Measurements from ENCODE around the gene NTNG2.

Gene NTNG2

DNA sequence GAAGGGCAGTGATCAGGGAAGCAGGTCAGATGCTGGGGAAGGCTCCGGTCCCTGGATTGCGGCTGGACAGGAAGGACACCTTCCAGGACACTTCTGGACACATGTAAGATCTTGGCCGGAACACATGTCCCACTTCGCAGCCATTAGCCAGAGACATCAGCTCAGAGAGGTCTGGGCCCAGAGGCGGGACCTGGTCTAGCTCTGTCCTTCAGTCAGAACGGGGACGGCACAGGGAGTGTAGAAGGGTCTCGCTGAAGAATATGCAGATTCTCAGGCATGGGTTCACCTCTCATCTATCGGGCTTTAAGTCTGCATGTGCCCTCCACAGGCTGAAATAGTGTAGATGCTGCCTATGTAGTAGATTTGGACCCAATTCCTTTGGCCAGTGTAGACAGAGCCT, 73.3 kb downstream of the NTNG2 start:
- no peak for DNase-seq (ENCODE audit: low read depth in 3 of 3)

DNA sequence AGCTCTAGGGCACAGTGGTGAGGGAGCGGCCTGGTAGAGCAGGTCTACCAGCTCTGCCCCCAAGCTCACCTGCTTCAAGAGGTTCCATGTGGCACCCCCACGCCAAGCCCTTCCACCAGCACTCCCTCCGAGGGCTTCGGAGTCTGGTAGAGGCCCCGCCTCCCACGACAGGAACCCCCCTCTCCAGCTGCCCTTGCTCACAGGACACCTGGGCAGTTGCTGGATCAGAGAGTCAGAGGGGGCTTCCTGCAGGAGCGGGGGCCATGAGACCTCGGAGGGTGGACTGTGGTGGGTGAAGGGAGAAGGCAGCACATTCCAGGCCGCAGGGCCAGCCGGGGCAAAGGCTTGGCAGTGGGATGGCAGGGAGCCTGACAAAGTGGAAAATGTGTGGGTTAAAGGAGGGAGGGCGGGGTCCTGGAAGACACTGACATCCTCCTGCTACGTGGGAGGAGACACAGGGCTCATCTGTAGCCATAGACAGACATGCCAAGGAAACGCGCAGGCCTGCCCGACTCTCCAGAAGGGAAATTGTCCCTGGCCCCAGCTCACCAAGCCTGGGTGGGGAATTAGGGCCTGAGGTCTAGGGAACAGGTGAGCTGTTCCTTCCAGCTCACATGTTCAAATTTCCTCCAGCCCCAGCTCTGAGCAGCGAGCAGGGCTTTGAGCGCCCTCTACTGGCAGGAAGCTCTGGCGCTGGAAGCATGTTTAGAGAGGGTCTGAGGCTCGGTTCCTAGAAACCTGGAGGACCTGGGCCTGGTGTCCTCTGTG, 74.2 kb downstream of the NTNG2 start:
- DNase-seq (ENCODE audit: low read depth in 3 of 3): peak; percentile 62 to 72 (median 68)

DNA sequence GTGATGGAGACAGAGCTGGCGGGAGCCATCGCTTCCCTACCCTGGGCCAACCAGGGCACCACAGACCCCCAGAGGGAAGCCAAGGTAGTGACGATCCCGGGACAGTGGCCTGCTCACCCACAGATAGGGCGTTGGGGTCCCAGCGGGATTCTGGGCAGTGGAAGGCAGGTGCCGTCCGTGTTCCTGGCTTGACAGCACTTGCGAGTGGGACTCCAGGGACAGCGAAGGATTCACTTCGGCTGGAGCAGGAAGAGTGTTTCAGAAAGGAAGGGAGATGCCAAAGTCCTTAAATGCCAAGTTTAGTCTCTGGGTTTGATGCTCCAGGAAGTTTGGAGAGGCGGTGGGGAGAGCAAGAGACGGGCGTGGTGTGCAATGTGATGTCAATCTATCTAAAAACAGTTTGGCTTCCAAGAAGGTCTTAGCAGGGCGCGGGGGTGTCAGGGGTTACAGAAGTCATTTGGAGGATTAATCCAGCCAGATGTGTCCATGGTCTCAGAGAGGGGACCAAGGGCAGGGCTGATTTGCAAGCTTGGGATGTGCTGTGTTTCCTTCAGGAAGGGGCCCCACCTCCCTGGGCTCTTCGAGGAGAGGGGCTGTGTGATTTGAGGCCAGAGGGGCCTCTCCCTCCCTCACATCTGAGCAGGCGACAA, 74.9 kb downstream of the NTNG2 start:
- no peak for DNase-seq (ENCODE audit: low read depth in 3 of 3)

DNA sequence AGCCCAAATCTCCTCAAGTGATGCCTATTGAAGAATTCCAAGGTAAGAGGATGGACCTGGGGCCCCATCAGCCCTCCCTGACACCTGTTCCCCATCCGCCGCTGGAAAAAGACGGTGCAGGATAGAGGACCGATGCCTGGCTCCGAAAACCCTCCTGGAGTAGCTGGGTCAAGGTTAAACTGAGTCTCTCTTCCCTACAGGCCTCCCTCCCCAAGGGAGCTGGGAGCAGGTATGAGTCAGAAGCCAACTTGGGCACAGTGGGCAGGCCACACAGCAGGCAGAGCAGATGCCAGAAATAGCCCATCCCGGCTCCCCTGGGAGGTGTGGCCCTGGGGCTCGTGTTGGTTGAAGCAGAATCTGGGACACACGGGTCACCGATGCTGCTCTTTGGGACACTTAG, 75.6 kb downstream of the NTNG2 start:
- no peak for DNase-seq (ENCODE audit: low read depth in 3 of 3)

DNA sequence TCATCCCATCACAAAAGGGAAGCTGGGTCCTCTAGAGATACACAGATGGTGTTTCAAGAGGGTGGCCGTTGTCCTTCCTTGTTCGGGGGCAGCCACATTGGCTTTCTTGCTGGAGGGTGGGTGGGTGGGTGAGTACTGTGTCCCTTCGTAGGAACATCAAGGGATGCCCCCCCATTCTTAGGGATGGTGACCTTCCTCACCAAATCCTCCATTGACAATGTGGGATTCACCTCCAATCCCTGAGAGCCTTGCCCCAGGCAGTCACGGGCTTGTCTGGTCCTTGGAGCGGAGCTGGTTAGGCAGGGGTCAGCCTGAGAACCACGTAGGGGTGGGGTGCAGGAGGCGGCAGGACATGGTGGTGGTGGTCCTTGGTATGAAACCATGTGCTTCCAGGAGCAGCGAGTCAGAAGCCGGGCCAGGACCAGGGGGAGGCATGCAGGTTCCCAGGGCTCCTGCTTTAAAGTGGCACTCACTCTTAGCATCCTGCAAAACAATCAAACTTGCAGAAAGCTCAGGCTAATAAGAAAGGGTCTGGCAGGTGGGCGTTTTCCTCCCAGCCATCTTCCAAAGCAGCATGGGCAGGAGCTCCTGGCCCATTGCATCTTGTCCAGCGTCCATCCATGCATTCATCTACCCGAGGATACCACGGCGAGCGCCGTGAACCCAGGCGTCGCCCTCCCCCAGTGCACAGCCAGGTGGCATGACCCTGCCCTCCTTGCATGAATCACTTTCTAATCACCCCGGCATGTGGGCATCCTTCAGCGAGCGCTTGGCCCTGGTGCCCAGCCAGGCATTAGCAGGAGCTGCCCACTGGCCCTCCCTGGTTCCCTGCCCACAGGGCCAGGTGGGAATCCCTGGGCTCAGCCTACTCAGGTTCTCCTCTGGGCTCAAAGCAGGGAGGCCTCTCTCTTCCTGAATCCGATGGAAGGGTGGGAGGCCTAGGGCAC, 76.4 kb downstream of the NTNG2 start:
- DNase-seq (ENCODE audit: low read depth in 3 of 3): no peak

DNA sequence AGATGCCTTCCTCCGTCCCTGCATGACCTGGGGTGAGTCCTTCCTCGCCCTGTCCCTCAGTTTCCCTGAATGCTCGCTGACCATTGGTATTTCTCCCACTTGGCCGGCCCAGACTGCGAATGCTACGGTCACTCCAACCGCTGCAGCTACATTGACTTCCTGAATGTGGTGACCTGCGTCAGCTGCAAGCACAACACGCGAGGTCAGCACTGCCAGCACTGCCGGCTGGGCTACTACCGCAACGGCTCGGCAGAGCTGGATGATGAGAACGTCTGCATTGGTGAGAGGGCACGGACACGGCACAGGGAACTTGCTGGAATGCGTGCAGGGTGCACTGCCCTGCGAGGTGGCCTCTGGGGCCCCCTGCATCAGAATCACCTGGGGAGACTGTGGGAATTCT, 77.1 kb downstream of the NTNG2 start:
- DNase-seq (ENCODE audit: low read depth in 3 of 3): no peak

DNA sequence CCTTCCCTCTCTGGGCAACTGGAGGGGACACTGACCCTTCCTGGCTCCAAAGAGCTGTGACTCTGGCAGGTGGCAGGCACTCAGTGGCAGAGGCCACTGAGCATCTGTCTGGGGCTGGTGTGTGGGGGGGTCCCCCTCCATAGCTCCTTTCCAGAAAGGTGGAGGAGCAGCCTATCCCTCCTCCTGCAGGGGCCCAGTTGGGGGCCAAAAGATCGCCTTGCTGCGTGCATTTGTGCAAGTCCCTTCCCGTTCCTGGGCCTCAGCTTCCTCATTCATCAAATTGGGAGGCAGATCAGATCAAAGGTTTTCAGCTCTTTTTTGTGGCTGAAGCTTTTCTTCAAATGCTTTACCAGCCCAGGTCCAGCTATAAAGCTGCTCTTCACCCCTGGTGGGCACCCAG, 77.7 kb downstream of the NTNG2 start:
- DNase-seq (ENCODE audit: low read depth in 3 of 3): no peak

DNA sequence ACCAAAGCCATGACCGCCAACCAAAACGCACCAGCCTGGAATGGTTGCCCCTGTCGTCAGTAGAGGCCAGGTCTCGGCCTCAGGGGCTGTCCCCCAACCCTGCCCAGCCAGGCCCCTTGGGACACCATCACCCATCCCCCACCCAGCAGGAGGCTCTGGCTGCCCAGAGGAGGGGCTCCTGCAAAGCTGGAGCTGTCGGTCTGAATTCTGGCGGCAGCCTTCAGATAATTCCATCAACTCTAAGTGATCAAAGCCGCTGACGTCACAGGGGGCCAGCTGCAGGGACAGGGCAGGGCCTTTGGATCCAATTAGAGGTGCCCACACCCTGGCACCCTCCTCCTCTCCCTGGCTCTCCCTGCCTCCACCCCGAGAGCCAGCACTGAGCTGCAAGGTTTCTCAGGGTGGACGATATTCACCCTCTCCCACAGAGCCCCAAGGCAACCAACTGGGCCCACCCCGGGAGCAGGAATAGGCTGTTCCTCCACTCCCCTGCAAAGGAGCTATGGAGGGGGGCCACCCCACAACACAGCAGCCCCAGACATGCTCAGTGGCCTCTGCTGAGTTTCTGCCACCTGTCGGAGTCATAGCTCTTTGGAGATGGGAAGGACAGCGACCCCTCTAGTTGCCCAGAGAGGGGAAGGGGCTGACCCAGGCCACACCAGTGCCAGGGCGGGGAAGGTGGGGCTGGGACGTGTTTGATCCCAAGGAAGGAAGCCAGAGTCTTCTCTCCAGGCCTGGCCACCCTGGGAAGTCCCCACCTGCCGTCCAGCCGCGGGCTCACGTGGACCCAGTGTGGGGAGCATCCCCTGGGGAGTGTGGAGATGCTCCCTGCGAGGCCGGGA, 78.4 kb downstream of the NTNG2 start:
- DNase-seq (ENCODE audit: low read depth in 3 of 3): no peak

DNA sequence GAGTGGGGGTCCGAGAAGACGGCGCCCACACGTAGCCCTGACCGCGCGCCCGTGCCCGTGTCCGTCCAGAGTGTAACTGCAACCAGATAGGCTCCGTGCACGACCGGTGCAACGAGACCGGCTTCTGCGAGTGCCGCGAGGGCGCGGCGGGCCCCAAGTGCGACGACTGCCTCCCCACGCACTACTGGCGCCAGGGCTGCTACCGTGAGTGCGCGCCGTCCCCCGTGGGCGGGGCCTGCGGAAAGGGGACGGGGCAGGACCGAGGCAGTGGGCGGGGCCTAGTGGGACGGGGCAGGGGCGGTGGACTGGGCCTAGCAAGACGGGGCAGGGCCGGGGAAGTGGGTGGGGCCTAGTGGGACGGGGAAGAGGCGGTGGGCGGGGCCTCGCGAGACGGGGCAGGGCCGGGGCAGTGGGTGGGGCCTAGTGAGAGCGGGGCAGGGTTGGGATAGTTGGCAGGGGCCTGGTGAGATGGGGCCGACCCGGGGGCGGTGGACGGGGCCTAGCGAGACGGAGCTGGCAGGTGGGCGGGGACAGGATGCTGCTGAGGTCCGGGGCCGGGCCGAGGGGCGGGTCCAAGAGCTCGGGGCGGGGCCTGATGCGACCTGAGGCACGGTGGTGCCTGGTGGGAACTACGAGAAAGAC, 79.1 kb downstream of the NTNG2 start:
- peak; percentile 94 to 99 (median 99) for DNase-seq (ENCODE audit: low read depth in 3 of 3)

DNA sequence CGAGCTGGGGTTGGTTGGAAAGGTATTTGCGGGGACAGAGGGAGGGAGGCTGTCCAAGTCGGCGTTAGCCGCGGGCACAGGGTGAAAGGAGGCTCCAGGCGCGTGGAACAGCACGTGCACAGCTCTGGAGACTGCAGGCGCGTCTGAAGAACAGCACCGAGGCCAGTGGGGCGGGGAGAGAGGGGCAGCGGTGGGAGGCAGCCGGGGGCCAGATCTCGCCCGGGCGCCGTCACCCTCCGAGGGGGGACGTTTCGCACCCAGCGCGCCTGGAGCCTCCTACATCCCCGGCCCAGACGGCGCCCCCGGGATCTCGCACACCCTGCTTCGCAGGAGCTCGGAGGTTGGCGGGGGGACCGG, 79.6 kb downstream of the NTNG2 start:
- DNase-seq (ENCODE audit: low read depth in 3 of 3): no peak

DNA sequence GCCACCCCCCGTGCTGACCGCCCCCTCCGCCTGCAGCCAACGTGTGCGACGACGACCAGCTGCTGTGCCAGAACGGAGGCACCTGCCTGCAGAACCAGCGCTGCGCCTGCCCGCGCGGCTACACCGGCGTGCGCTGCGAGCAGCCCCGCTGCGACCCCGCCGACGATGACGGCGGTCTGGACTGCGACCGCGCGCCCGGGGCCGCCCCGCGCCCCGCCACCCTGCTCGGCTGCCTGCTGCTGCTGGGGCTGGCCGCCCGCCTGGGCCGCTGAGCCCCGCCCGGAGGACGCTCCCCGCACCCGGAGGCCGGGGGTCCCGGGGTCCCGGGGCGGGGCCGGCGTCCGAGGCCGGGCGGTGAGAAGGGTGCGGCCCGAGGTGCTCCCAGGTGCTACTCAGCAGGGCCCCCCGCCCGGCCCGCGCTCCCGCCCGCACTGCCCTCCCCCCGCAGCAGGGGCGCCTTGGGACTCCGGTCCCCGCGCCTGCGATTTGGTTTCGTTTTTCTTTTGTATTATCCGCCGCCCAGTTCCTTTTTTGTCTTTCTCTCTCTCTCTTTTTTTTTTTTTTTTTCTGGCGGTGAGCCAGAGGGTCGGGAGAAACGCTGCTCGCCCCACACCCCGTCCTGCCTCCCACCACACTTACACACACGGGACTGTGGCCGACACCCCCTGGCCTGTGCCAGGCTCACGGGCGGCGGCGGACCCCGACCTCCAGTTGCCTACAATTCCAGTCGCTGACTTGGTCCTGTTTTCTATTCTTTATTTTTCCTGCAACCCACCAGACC, 80.2 kb downstream of the NTNG2 start:
- peak in 1 of 3 donors; percentile 28 for DNase-seq (ENCODE audit: low read depth in 3 of 3)

DNA sequence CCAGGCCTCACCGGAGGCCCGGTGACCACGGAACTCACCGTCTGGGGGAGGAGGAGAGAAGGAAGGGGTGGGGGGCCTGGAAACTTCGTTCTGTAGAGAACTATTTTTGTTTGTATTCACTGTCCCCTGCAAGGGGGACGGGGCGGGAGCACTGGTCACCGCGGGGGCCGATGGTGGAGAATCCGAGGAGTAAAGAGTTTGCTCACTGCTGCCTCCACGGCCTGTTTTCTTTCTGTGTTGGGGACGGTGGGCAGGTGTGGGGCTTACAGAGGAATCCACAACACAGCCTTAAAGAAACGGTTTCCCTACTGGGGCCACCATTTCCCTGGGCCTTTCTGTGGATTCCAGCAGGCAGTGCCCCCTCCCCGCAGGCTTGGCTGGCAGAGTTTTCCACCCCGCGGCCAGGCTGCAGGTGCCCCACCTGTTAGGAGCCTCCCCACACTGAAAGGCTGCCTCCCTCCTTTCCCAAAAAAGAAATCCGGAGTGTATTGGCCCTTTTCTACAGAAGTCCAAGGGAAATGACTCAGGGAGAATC, 80.8 kb downstream of the NTNG2 start:
- DNase-seq (ENCODE audit: low read depth in 3 of 3): no peak

DNA sequence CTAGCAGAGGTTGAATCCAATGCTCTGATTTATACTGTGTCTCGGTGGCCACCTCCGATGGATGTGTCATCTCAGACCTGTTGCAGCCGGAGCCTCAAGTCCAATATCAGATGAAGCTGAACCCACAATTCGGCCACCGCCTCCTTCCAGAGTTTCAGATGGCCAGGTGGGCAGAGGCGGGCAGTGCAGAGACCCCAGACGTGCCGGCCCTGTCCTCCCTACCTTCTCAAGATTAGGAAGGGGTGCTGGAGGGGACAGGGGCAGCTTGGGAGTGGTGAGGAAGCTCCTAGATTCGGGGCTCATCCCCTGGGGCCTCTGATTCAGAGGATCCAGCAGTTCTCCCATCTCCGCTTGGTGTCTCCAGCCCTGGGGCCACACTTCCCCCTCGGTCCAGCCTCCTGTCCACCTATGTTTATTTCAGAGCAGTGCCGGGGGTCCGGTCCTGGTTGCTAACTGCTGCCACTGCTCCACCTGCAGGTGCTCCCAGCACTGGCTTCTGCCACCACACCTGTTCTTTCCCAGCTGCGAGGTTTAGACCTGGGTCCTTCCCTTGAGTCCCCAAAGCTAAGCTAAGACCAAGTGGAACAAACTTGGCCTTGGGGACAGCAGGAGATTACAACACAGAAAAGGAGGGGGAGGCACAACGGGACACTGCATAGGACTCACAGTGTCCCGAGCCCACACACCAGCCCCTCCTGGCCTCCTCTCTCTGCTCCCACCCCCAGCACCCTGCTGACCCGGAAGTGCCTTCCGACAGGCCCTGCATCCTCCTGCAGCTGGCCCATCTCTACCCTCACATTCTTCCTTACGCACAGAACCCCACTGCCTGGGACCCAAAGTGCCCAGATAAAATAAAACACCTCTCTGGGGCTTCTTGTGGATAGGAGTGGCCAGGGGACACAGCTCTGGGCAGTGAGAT, 81.6 kb downstream of the NTNG2 start:
- DNase-seq (ENCODE audit: low read depth in 3 of 3): no peak

DNA sequence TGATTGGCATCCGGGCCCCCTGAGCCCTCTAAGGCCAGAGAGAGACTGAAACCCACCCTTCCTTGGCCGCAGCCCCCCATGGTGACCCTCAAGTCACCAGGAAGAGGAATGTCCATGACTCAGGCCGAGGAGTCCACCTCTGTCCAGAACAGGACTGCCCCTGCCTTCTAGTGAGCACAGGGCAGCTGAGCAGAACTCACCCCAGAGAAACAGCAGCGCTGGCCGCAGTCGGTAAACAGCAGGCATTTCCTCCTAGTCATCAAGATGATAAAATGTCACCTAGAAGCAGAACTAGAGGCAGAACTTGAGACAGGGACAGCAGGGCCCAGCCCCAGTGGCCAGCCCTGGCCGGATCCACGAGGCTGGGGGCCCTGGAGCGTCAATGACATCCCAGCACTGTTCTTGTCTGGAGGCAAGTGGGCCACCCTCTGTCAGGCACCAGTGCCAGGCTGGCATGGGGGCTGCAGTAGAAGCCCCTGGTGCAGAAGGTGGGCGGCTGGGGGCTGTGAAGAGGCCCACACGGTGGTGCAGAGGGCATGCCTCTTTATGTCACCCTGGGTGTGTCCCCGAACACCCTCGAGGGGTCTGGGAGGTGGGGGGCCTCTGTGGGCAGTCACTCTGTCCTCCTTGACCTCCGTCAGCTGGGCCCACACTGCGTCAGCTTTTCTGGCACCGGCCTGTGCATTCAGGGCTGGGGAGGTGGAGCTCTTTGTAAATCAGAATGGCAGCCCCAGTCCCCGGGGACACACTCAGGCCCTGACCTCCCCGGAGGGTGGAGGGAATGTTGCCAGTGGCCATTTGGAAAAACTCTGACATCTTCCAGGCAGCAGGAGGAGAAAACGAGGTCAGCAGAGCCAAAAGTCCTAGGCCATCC, 83.0 kb downstream of the NTNG2 start:
- no peak for DNase-seq (ENCODE audit: low read depth in 3 of 3)

DNA sequence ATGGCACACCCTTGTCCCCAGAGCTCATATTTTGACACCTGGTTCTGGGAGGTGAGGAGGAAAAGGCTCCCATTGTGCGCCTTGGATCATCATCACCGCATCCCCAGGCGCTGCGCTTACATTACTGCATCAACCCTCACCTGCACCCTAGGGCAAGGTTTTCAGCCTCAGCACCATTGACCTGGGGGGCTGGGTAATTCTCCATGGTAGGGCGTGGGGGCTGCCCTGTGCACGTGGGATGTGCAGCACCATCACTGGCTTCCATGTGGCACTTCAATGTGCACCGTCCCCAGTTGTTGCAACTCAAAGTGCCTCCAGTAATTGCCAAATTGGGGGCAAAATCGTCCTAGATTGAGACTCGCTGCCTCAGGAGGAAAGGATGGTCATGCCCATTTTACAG, 83.6 kb downstream of the NTNG2 start:
- DNase-seq (ENCODE audit: low read depth in 3 of 3): no peak

DNA sequence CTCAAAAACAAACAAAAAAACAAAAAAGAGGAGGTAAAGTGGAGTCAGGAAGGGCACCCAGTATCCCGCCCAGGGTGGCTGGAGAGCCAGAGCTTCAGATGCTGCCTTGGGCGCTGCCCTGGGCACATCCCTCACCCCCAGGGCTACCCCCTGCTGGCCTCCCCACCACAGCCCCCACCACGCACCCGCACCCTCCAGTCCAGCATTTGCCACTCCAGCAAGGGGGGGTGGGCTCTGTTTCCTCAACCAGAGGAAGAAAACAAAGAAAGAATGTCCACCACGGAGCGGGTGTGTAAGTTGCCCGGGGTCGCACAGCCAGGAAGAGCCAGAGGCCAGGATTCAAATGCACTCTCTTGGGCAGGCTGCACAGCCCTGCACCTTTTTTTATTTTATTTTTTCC, 86.1 kb downstream of the NTNG2 start:
- no peak for DNase-seq (ENCODE audit: low read depth in 3 of 3)

DNA sequence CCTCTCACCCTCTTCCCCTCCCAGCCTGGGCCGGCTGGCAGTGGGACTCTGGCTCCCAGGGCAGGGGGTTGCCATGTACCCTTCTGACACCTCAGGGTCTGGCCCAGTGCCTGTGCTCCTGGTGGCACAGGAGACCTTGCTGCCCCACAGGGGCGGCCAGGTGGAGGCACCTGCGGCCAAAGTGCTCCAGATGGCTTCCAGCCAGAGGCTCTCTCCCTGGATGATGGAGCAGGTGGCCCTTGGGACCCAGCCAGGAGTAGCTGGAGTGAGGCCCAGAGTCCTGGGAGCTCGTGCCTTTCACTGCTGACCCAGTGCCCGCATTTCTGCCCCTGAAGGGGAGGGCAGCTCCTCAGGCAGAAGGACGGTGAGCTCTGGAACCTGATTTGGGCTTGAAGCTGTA, 87.3 kb downstream of the NTNG2 start:
- no peak for DNase-seq (ENCODE audit: low read depth in 3 of 3)

DNA sequence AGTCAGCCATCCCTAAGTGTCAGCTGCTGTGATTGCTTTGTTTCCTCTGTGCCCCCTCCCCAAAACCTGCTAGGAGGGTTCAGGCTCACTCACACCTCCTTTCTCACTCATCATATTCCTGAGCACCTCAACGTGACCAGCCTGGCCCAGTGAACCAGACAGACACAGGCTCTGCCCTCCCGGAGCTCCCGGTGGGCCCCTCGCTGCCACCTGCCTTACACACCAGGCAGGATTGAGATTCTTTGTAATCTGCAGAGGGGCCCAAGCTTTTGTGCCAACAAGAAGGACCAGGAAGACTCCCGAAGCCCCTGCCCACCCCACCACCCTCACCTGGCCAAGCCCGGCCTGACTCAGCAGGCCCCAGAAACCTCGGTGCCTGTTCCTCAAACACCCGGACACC, 87.8 kb downstream of the NTNG2 start:
- DNase-seq (ENCODE audit: low read depth in 3 of 3): no peak

Measured in stimulated activated CD4-positive, alpha-beta T cell treated with anti-CD3 and anti-CD28 coated beads, TNF-alpha, amount 100 ng/mL, for 48 hours (primary cell).